Epithelial cell of proximal tubule (primary cell): ENCODE measurements around the gene EOGT. TPM values are rescaled to one million over a fixed set of nuclear protein-coding genes. Genes with fewer than 3 reads are reported as not detected.

Experiments used
- DNase-seq: peaks from one replicate; pipeline ENCODE4 v3.0.0-alpha.2; 2011; ENCODE audit warnings: low read depth
- H3K4me3 ChIP-seq: 2 replicates; pipeline ENCODE4 v1.5.1; 2011; ENCODE audit warnings: low read depth, mild to moderate bottlenecking, low read length
- total RNA-seq: library from RNA; depleted of rRNA; stranded (reverse); fragments of >200 nt; gene quantifications from 2 replicates; pipeline ENCODE4 v1.2.3, GENCODE V29; 2015
- TF ChIP-seq, protein P1 (sequence below): conservative IDR thresholded peaks from 2 replicates; pipeline ENCODE4 v1.5.1; 2012; ENCODE audit warnings: low read depth, mild to moderate bottlenecking, low read length

EOGT gene
- total RNA-seq, 1 donor from 2014 or later, result 22.5 TPM

DNA sequence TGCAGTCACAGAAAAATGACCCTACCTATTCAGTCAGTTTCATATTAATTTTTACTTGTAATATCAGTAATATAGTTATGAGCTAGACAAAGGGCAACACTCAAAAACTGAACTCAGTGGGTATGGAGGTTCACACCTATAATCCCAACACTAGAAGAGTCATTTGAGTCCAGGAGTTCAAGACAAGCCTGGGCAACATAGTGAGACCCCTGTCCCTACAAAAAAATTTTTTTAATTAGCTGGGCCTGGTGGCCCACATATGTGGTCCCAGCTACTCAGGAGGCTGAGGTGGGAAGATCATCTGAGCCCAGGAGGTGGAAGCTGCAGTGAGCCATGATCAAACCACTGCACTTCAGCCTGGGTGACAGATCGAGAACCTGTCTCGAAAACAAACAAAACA lies 35.5 kb upstream of the EOGT start:
- DNase-seq, result no peak
- no peak overlapping the region for H3K4me3 ChIP-seq
- TF ChIP-seq, protein P1, sequence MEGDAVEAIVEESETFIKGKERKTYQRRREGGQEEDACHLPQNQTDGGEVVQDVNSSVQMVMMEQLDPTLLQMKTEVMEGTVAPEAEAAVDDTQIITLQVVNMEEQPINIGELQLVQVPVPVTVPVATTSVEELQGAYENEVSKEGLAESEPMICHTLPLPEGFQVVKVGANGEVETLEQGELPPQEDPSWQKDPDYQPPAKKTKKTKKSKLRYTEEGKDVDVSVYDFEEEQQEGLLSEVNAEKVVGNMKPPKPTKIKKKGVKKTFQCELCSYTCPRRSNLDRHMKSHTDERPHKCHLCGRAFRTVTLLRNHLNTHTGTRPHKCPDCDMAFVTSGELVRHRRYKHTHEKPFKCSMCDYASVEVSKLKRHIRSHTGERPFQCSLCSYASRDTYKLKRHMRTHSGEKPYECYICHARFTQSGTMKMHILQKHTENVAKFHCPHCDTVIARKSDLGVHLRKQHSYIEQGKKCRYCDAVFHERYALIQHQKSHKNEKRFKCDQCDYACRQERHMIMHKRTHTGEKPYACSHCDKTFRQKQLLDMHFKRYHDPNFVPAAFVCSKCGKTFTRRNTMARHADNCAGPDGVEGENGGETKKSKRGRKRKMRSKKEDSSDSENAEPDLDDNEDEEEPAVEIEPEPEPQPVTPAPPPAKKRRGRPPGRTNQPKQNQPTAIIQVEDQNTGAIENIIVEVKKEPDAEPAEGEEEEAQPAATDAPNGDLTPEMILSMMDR, result no peak

DNA sequence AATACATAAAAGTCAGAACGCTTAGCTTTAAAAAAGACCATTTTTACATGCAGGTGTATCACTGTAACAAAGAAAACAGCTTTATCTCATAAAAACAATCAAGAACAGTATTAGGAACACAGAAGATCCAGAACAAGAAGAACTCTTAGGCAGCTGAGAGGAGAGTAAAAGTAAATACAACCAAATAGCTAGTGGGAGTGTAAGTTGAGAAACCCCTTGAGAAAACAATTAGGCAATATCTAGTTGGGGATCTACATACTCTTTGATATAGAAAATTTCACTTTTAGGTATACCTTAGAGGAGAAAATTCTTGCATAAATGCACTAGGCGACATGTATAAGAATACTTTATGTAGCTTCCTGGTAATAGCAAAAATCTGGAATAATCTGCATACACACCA lies 31.1 kb upstream of the EOGT start:
- DNase-seq, result no peak
- H3K4me3 ChIP-seq, result no peak overlapping the region
- TF ChIP-seq, protein P1, result no peak

DNA sequence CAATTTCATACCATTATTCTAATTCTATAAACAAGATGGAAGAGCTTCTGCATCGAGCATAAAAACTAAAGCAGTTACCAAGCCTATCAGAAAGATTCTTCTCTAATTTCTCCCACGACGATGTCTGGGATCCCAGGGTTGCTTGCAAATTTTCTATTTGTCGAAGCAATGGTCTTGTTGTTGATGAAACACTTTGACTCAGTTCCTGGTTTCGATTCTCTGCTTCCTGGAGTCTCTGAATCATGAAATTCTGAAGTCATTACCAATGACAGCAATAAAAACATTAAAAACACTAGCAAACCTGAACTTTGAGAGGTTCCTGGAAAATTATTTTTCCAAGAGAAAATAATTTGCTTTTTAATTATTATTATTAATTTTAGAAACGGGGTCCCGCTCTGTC lies 20.0 kb upstream of the EOGT start:
- DNase-seq, result no peak
- H3K4me3 ChIP-seq, result no peak overlapping the region
- TF ChIP-seq, protein P1, result no peak

DNA sequence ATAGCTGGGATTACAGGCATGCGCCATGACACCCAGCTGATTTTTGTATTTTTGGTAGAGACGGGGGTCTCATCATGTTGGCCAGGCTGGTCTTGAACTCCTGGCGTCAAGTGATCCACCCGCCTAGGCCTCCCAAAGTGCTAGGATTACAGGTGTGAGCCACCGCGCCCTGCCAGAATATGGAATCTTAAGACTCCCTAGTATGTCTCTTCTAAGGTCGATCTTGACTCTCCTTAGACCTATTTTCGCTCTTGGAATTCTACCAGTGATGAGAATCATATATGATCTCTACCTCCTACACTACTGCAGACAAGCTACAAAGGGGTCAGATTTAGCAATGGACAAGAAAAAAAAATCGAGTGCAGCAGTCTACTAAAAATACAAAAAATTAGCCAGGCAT lies 19.3 kb upstream of the EOGT start:
- TF ChIP-seq, protein P1, result no peak
- DNase-seq, result no peak
- H3K4me3 ChIP-seq, result no peak overlapping the region

DNA sequence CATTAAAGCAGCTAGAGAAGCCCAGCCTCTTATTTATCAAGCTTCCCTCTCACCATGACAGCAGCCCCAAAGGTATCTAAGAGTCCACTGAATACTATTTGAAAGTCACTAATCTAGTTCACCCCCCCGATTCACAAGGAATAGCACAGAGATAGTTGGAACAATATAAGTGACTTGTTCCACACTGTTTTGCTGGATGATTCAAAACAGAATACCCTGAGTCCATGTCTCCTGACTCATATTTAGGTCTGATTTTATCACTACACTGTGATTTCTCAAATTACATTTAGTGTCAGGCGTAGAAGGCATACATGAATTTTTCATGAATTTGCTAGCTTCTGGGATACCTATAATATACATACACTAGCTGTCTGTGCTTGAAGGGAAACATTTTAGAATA lies 18.7 kb upstream of the EOGT start:
- H3K4me3 ChIP-seq, result no peak overlapping the region
- TF ChIP-seq, protein P1, result no peak
- no peak for DNase-seq

DNA sequence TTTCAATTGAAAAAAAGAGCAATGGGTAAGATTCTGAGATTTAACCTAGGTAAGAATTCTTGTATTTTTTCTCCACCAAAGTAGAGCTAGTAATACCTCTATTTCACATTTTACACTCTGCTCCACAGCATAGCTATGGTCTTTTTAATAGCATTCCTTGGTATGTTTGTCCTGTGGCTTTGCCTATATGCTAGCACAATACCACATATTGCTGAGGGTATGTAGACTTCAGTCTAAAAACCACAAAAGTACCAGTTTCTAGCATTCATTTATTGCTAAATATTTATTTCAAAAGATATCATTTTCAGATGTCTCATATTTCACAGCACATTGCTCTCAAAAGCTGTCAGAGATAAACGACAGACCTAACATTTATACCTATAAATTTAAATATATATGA lies 18.2 kb upstream of the EOGT start:
- DNase-seq, result no peak
- no peak overlapping the region for H3K4me3 ChIP-seq
- TF ChIP-seq, protein P1, result no peak

DNA sequence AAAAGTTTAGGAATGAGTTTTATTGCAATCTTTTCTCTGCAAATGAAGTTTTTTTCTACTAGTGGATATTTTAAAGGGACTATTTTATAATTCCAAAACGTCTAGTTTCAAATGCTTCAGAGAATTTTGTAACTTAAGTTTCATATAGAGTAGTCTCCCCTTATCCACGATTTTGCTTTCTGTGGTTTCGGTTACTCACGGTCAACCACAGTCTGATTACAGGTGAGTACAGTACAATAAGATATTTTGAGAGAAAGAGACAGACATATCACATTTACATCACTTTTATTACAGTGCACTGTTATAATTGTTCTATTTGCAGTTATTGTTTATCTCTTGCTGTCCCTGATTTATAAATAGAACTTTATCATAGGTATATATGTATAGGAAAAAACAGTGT lies 7.4 kb upstream of the EOGT start:
- H3K4me3 ChIP-seq, result no peak overlapping the region
- no peak for DNase-seq
- TF ChIP-seq, protein P1, result no peak
